GM18505 (cell line): ENCODE data around the gene POU2F2.

Experiments used
- ATAC-seq: cut with Tn5 transposase; IDR thresholded peaks from one replicate; pipeline ENCODE4 v1.9.1; 2021; ENCODE audit not compliant: unreplicated experiment
- POLR2A ChIP-seq: IDR thresholded peaks from 4 replicates; pipeline ENCODE4 v1.6.1; 2011; ENCODE audit warnings: borderline replicate concordance; ENCODE audit not compliant: insufficient read depth, insufficient read length; ENCODE audit errors: extremely low read depth

Gene POU2F2

DNA sequence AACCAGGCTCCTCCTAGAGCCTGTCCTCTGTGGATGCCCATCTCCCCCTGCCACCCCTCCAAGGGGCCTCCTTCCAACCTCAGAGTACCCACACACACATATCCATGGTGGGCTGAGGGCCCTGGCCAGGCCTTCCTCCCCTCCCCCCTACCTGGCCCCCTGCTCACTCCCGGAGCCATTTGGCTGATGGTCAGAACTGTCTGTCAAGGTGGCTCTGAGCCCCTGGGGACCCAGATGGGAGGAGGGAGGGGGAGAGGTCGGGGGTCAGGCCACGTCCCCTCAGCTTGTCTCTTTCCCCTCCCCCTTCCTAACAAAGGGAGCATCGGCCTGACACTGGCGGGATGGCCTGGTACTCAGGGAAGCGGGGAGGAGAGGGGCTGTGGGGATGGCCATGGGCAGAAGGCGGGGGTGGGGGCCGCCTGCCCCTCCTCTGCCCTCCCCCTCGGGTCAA, 18.7 kb upstream of the POU2F2 start:
- no peak for TF ChIP-seq POLR2A
- no peak for ATAC-seq

DNA sequence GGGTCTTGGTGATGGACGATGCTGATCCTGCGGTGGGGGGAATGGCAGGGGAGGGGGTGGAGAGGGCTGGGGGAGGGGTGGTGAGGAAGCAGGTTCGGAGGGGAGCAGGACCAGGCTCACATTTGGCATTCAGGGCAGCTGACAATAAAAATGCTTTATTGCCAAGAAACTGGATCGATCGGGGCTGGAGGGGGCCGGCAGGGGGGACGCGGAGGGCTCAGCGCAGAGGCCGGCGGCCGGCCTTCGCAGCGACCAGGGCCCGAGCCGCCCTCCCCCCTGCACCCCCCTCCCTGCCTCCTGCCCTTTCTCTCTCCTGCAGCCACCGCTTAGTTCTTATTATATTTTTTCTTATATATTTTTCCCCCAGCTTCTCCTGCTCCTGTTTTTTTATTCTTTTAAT, 18.1 kb upstream of the POU2F2 start:
- ATAC-seq = no peak
- no peak for TF ChIP-seq POLR2A

DNA sequence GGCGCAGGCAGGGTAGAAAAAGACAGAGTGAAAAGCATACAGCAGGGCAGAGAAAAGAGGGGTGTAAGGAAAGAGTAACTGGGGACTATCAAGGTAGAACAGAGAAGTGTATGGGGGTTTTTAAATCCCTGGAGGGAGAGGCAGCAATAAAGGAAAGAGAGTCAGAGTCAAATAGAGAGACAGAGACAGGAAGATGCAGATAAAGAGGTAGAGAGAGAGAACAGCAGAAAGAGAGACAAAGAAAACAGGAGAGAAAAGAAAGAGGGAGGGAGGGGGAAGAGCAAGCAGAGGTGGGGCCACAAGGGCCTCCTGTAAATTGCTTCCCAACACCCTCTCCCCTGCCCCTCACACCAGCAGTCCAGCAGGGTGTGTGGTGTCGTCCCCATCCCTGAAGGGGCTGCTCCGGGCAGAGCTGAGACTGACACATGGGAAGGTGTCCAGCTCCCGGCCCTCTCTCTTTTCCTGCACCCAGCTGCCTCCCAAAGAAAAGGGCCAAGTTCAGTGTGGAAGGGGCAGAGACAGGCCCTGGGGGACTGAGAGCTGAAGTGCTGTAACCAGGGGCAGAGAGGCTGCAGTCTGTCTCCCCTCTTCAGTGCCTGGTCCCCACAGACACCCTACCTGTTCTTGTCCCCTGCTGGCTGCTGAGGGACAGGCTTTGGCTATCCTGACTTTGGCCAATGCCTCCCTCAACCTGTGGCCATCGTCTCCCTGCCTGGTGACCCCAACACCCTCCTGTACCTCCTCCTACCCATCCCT, 17.4 kb upstream of the POU2F2 start:
- no peak for TF ChIP-seq POLR2A
- no peak for ATAC-seq

DNA sequence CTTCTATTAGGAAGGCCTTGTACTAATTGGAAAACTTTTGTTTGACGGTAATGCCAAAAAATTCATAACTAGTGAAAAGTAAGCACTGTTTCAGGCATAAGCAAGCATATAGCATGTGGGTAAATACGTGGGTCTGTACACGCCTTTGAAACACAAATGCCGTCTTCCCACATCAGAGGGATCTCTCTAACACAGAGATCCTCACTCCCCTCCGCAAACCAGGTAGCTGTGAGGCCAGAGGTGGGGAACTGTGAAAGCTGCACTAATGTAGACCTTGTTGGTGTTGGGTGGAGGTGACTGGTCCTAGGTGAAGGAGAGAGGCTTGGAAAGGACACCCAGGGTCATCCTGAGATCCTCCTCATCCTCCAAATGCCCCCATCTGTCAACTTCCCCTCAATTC, 16.0 kb upstream of the POU2F2 start:
- no peak for ATAC-seq
- no peak for TF ChIP-seq POLR2A

DNA sequence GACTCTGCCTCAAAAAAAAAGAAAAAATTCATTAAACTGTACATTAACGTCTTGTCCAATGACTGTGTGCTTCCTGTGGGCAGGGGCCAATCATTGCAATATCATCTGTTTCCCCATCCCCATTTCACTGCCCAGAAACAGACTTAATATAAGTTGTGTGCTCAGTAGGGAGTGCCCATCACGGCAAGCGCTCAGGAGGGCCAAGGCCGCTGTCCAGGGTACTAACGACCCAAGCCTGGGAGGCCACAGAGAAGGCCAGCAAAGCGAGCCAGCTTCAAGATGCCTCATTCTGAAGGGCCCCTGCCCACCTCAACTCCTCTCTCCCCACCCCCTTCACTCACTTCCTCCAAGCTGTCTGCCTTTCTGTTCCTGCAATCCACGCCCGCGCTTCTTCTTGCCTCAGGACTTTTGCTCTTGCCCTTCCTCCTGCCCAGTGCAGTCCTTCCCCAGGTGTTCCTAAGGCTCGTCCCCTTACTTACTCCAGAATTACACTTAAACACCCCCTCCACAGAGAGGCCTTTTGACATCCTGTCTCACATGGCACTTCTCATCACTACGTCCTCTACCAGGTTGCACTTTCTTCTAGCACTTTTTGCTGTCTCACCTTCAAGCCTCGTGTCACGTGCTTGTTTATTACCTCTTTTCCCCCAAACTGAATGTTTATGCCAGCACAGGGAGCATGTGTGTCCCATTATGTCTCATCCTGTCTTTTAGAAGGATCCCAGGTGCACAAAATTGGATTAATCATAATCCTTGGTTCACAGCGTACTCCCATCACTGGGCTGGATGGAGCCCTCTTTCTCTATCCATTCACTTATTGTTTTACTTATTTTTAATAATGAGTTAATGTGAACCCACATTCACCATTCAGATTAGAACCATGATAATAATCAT, 11.3 kb upstream of the POU2F2 start:
- no peak for TF ChIP-seq POLR2A
- no peak for ATAC-seq

DNA sequence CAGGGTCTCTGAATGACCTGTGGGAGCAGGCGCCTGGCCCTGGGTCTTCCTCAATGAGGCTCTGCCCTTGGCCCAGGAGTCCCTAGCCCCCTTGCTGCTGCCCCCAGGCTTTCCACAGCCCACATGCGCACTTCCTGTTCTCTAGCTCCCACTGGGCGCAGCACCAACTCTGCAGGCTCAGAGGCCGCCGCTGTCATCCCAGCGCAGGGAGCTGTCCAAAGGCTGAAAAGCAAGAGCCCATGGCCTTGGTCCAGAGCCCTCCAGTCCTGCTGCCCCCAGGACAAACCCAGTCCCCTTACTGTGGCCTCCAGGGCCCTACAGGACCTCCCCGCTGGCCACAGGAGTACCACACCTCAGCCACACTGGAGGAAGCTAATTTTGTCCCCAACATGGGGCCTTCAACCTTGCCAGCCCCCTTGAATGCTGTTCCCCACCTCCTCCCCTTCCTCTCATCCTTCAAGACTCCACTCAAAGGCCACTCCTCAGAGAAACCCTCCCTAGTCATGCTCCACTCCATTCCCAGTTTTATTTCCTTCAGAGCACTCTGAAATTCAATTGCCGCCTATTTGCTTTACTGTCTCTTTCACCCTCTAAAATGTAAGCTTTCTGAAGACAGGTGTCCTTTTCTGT, 8.0 kb upstream of the POU2F2 start:
- no peak for ATAC-seq

DNA sequence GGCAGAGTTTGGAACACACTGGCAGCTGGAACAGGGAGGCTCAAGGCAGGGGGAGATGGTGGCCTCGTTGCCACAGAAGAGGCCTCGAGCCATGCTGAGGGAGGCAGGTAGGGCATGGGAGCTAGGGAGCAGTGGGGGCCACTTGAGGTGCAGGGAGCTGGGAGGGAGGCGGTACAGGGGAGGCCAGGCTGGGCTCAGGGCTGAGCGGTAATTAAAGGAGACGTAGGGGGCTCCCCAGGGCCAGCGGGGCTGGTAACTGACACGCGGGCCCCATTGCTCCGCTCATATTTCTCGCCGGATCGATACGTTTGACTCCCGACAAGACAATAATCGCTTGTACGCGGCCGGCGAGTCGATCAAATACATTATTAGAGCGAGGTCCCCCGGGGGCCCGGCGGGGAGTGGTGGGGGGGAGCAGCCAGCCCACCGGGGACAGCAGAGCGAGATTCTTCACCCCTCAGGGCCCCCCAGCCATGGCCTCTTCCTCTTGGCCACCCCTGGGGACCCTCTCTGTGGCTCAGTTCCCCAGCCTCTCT, 2.4 kb upstream of the POU2F2 start:
- no peak for TF ChIP-seq POLR2A
- ATAC-seq = no peak

More for the DNA sequence above, 8.0 kb upstream of the POU2F2 start:
- TF ChIP-seq POLR2A = no peak

DNA sequence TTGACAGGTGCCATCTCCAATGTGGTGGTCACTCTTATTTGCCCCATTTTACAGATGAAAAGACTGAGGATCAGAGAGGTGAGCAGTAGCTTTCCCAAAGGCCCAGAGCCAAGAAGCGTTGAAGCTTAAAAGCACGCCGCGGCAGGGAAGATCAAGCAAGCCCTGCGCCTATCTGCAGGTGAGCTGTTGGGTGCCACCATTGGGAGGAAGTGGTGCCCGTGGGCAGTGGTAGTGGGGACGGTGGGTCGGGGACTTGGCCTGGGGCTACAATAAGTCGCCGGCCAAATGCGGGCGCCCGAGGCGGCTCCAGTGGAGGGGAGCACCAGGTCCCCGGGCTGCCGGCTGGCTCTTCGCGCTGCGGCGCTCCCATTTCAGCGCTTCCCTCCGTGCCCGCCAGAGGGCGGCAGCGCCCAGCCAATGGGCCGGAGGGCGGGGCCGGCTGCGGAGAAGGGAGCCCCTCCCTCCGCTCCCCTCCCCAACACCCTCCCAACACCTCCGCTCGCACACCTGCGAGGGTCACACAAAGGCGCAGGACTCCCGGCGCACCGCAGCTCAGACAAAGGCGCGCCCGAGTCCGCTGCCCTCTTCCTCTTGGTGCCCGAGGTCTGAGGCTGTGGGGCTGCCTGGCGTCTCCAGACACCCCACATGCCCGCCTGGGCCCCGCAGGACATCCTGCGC, 744 bp upstream of the POU2F2 start:
- peak; percentile 21 for TF ChIP-seq POLR2A
- ATAC-seq = peak; percentile 31

DNA sequence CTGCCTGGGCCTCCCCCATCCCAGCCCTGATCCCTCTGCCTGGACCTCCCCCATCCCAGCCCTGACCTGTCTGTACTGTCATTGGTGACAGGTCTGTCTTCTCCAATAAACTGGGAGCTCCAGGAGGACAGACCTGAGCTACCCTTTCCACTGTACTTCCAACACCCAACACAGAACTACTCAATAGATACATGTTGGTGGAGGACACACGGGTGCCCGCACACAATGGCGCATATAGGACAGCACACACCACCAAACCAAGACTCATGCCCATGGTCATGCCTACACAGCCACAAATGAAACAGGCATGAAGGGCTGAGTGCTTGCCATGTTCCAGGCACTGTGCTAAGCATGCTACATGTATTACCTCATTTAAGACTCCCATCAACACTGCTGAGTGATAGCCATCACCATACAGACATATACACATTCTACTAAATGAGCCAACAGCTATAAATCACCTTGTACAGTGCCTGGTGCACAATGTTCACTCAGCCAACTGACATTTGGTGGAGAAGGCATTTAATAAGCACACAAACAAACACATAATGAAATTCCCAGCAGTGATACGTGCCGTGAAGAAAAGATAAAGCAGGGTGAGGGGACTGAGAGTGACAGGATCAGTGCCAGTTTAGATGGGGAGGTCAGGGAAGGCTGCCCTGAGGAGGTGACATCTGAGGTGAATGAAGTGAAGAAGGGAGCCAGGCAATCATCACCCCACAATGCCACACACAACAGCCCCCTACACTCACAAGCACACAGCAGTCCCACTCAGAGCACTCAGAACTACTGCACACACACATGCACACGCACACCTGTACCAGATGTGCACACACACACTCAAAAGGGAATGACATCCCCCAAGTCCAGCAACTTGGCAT, 857 bp downstream of the POU2F2 start:
- no peak for TF ChIP-seq POLR2A
- ATAC-seq = no peak

DNA sequence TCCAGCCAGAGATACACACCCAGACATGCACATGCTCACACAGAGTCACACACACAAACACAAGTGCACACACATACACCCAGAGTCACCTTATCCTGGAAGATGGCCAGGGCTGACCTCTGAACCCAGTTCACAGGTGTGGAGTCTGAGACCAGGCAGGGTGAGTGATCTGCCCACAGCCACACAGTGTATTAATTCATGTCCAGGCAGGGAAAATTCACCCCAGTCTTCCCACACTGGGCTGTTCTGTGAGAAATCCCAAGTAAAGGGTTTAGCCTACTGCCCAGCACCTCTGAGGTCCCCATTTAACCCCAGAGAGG, 2.0 kb downstream of the POU2F2 start:
- no peak for ATAC-seq

DNA sequence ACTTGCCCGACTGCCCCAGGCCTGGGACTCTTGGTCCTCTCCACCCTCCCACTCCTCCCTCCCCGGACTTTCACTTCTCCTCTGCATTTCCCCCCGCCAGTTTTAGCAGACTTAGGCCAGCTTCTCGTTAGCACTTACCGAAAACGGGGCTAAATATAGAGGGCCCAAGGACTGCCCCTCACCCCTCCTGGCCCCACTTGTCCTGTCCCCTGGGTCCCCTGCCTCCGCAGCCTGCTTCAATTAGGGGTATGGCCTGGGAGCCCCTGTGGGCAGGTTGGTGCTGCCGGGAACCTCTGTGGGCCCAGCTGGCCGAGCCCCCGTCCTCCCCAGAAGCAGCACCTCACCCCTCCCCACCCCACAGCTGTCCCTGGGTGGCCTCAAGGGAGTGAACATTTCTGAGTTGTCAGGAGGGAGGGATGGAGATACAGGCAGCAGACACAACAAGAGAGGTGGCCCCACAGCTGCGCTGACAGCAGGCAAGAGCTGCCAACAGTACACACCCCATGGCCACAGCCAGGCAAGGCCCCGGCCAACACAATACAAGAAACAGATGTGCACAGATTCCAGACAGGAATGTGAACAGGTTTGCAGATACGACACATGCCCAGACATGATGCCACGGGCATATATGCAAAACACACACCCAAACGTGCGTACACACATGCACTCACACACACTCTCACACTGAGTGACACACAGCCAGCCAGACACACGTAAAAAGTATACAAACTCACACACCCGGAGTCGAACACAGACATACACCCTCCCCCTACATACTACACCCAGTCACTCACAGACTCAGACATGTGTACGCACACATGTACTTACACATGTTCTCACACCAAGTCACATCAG, 2.6 kb downstream of the POU2F2 start:
- ATAC-seq = peak; percentile 49
- peak; percentile 50 for TF ChIP-seq POLR2A

More for the DNA sequence above, 2.0 kb downstream of the POU2F2 start:
- TF ChIP-seq POLR2A = no peak

DNA sequence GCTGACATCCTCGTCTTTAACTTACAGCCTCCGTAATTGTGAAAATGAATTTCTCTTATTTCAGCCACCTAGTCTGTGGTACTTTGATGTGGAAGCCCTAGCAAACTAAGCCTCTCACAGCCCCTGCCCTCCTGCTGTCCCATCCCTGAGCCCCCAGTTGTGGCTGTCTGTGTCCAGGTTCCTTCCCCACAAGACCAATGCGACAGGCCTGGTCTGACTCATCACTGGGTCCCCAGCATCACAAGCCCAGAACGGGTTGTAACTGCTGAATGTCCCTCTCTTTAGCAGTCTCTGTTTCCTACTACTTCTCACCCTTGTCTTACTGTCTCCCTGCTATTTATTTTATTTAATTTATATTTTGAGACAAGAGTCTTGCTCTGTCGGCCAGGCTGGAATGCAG, 5.7 kb downstream of the POU2F2 start:
- ATAC-seq = no peak
- TF ChIP-seq POLR2A = no peak

DNA sequence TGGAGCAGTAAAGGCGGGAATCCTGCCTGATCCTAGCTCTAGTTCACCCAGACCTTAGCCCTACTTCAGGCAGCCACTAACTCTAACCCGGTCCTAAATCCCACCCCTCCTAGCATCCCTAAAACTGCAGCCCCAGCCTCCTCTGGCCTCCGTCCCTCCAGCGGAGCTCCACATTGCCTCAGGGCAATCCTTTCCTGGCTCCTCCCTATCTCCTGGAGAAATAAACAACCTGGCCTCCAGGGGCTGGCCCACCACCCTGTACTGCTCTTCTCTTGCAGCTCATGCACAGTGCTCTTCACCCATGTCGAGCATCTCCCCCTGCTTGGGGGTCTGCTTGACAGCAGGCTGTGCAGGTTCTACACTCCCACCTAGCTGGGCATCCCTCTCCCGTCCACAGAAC, 6.7 kb downstream of the POU2F2 start:
- ATAC-seq = no peak
- TF ChIP-seq POLR2A = no peak
